DOHH2 (cell line): ENCODE results near the gene PNMT.

ENCODE experiments used
- H3F3A ChIP-seq: fragments of 200-600 bp; sonication (generic), shearing (Covaris generic); 2 replicates; pipeline ENCODE4 v1.6.0; 2016; ENCODE audit warnings: antibody characterized with exemption, mild to moderate bottlenecking; ENCODE audit not compliant: control insufficient read depth, insufficient read depth
- H3K27ac ChIP-seq: fragments of 200-600 bp; sonication (generic); 2 replicates; pipeline ENCODE4 v1.5.1; 2014; ENCODE audit warnings: low read depth, mild to moderate bottlenecking, low read length, moderate library complexity
- H3K27me3 ChIP-seq: fragments of 200-600 bp; sonication (generic); 2 replicates; pipeline ENCODE4 v1.6.1; 2014; ENCODE audit warnings: mild to moderate bottlenecking, low read length, mixed read lengths; ENCODE audit not compliant: control insufficient read depth
- H3K36me3 ChIP-seq: fragments of 200-600 bp; sonication (generic); 2 replicates; pipeline ENCODE4 v1.6.1; 2014; ENCODE audit warnings: mild to moderate bottlenecking, low read length, moderate library complexity, mixed read lengths; ENCODE audit not compliant: control insufficient read depth
- H3K4me1 ChIP-seq: fragments of 200-600 bp; sonication (generic); 2 replicates; pipeline ENCODE4 v1.6.1; 2014; ENCODE audit warnings: mild to moderate bottlenecking, low read length, mixed read lengths; ENCODE audit not compliant: control insufficient read depth
- H3K4me2 ChIP-seq: fragments of 200-600 bp; sonication (generic); 2 replicates; pipeline ENCODE4 v1.6.0; 2014; ENCODE audit warnings: mild to moderate bottlenecking, low read length, moderate library complexity
- H3K4me3 ChIP-seq: fragments of 200-600 bp; sonication (generic); 2 replicates; pipeline ENCODE4 v1.5.1; 2014; ENCODE audit warnings: mild to moderate bottlenecking, low read length, mixed read lengths
- H3K79me2 ChIP-seq: fragments of 200-600 bp; sonication (generic); 2 replicates; pipeline ENCODE4 v1.6.1; 2014; ENCODE audit warnings: mild to moderate bottlenecking, low read length, mixed read lengths; ENCODE audit not compliant: control insufficient read depth
- H3K9me2 ChIP-seq: fragments of 200-600 bp; sonication (generic); replicated peaks from 2 replicates; pipeline ENCODE4 v1.6.1; 2014; ENCODE audit warnings: mild to moderate bottlenecking, low read length, mixed read lengths; ENCODE audit not compliant: control insufficient read depth
- H3K9me3 ChIP-seq: fragments of 200-600 bp; sonication (generic); 2 replicates; pipeline ENCODE4 v1.6.1; 2014; ENCODE audit warnings: antibody characterized with exemption, low read length, mixed read lengths; ENCODE audit not compliant: control insufficient read depth, insufficient read depth
- H4K20me1 ChIP-seq: fragments of 200-600 bp; sonication (generic); 2 replicates; pipeline ENCODE4 v1.6.0; 2014; ENCODE audit warnings: low read depth, mild to moderate bottlenecking, antibody characterized with exemption, low read length, moderate library complexity; ENCODE audit not compliant: control insufficient read depth, insufficient read depth
- CTCF ChIP-seq: fragments of 200-600 bp; sonication (generic); IDR thresholded peaks from one replicate; pipeline ENCODE4 v1.5.1; 2014; ENCODE audit warnings: antibody characterized with exemption, mild to moderate bottlenecking, low read depth, low read length; ENCODE audit not compliant: poor library complexity, severe bottlenecking
- EZH2phosphoT487 ChIP-seq: fragments of 200-600 bp; sonication (generic); IDR thresholded peaks from 2 replicates; pipeline ENCODE4 v1.6.1; 2017; ENCODE audit warnings: borderline replicate concordance, mild to moderate bottlenecking, antibody characterized with exemption, low read length, moderate library complexity, mixed read lengths

Gene PNMT

DNA sequence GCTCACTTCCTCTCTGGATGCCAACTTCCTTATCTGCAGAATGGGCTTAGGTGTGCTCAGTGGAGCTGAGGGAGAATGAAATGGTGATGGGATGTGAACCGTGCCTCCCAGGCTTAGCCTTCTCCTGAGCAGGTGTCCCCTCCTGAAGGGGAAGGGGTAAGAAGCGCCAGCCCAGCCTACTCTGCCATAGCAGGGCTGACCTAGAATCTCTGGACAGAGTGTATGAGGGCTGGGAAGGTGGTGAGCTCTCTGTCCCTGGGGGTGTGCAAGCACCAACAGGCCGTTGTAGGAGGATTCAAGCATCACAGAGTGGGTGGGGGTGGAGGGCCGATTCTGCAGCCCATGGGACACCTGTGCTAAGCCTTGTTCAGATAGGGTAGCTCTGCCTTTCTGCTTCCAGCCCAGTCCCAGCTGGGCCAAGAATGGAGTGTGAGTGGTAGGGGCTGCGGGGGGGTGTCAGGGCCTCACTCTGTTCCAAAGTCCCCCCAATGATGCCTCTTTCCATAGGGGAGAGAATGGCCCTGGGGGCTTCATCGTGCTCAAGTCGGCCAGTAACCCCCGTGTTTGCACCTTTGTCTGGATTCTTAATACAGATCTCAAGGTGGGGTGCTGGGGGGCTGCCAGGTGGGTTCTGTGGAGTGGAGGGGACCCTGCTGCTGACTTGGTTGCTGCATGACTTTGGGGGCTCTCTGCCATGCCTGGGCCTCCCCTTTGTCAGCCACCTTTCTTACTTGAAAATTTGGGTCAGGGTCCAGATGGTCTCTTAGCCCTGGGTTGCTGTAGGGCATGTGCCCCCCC, 6.3 kb upstream of the PNMT start:
- H3K9me3 ChIP-seq = no peaks in the 10 kb centered on the region
- H3K36me3 ChIP-seq = peaks cover 35% of the 10 kb centered on the region
- peaks cover 18% of the 10 kb centered on the region for H3K4me1 ChIP-seq
- H3K4me3 ChIP-seq = no peak overlapping the region
- H4K20me1 ChIP-seq = no peaks in the 10 kb centered on the region
- peaks cover 10% of the 10 kb centered on the region for H3K27me3 ChIP-seq
- no peaks in the 10 kb centered on the region for H3K79me2 ChIP-seq
- H3K9me2 ChIP-seq = no peaks in the 10 kb centered on the region
- H3K27ac ChIP-seq = no peak overlapping the region
- H3K4me2 ChIP-seq = no peak overlapping the region
- no peaks in the 10 kb centered on the region; the same call in 1 of the 2 replicates for H3F3A ChIP-seq
- TF ChIP-seq EZH2phosphoT487 (no peak), CTCF (no peak)

DNA sequence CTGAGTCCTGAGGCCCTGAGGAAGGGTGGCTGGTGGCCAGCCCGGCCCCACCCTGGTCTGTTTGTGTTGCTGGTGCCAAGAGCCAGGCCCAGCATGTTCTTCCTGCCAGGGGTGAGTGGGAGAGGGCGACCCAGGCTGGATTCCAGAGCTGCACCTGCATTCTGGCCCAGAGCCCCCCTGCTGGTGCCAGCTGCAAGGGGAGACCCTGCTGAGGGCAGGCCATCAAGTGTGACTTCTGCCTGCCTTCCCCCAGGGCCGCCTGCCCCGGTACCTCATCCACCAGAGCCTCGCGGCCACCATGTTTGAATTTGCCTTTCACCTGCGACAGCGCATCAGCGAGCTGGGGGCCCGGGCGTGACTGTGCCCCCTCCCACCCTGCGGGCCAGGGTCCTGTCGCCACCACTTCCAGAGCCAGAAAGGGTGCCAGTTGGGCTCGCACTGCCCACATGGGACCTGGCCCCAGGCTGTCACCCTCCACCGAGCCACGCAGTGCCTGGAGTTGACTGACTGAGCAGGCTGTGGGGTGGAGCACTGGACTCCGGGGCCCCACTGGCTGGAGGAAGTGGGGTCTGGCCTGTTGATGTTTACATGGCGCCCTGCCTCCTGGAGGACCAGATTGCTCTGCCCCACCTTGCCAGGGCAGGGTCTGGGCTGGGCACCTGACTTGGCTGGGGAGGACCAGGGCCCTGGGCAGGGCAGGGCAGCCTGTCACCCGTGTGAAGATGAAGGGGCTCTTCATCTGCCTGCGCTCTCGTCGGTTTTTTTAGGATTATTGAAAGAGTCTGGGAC, 5.5 kb upstream of the PNMT start:
- H3K4me3 ChIP-seq = no peak overlapping the region
- peaks cover 18% of the 10 kb centered on the region for H3K27me3 ChIP-seq
- H3K9me2 ChIP-seq = no peaks in the 10 kb centered on the region
- no peak overlapping the region for H3K27ac ChIP-seq
- H3F3A ChIP-seq = no peaks in the 10 kb centered on the region; the same call in 1 of the 2 replicates
- H3K36me3 ChIP-seq = peaks cover 35% of the 10 kb centered on the region
- H3K9me3 ChIP-seq = no peaks in the 10 kb centered on the region
- no peaks in the 10 kb centered on the region for H4K20me1 ChIP-seq
- peaks cover 20% of the 10 kb centered on the region for H3K4me1 ChIP-seq
- H3K79me2 ChIP-seq = no peaks in the 10 kb centered on the region
- no peak overlapping the region for H3K4me2 ChIP-seq
- TF ChIP-seq CTCF (no peak), EZH2phosphoT487 (no peak)

- no peak overlapping the region for H3K27ac ChIP-seq
- TF ChIP-seq CTCF = no peak
- TF ChIP-seq EZH2phosphoT487 = no peak
- H3K4me3 ChIP-seq = no peak overlapping the region
- peaks cover 25% of the 10 kb centered on the region for H3K4me1 ChIP-seq
- H3K36me3 ChIP-seq = peaks cover 33% of the 10 kb centered on the region
- no peaks in the 10 kb centered on the region; the same call in 1 of the 2 replicates for H3F3A ChIP-seq
- H3K9me2 ChIP-seq = no peaks in the 10 kb centered on the region
- peaks cover 24% of the 10 kb centered on the region for H3K27me3 ChIP-seq
- H4K20me1 ChIP-seq = no peaks in the 10 kb centered on the region
- H3K9me3 ChIP-seq = no peaks in the 10 kb centered on the region
- H3K4me2 ChIP-seq = no peak overlapping the region
- H3K79me2 ChIP-seq = no peaks in the 10 kb centered on the region
Observed at GRCh38 chr17:39663340-39663687, 4.9 kb upstream of the PNMT start.
